Heart right ventricle (tissue), 16 donors: Measurements from ENCODE around the gene SMNDC1. TPM values are rescaled to one million over a fixed set of nuclear protein-coding genes. Genes with fewer than 3 reads are reported as not detected.

Experiments used
- ATAC-seq, 8 donors: fragments of 200-7000 bp; cut with Tn5 transposase; one replicate each; pipeline ENCODE4 v1.9.1; 2020; ENCODE audit warnings: mild to moderate bottlenecking in 8 of 8, moderate library complexity in 8 of 8, moderate number of reproducible peaks in 1 of 8
- DNase-seq, 2 donors: peaks; one replicate each; pipeline ENCODE4 v3.0.0-alpha.2; 2020
- H3K27ac ChIP-seq, 10 donors: fragments of 200-600 bp; sonication (generic) in 2 of 10; one replicate each; pipeline versions ENCODE4 v1.5.0 to v1.8.0; 2020 to 2022; ENCODE audit warnings: mild to moderate bottlenecking in 3 of 10
- H3K27me3 ChIP-seq, 7 donors: fragments of 200-600 bp; one replicate each; pipeline ENCODE4 v1.8.0; 2021 to 2022; ENCODE audit warnings: mild to moderate bottlenecking in 2 of 7
- H3K36me3 ChIP-seq, 9 donors: fragments of 200-600 bp; sonication (generic) in 1 of 9; one replicate each; pipeline versions ENCODE4 v1.5.0 to v1.8.0; 2020 to 2022; ENCODE audit warnings: mild to moderate bottlenecking in 2 of 9
- H3K4me1 ChIP-seq, 9 donors: fragments of 200-600 bp; sonication (generic) in 1 of 9; one replicate each; pipeline versions ENCODE4 v1.5.0 to v1.8.0; 2020 to 2022; ENCODE audit warnings: mild to moderate bottlenecking in 4 of 9
- H3K4me3 ChIP-seq, 10 donors: fragments of 200-600 bp; sonication (generic) in 2 of 10; one replicate each; pipeline versions ENCODE4 v1.5.0 to v1.8.0; 2020 to 2022; ENCODE audit warnings: mild to moderate bottlenecking in 7 of 10, moderate library complexity in 2 of 10
- H3K9me3 ChIP-seq, 11 donors: fragments of 200-600 bp in 10 of 11; sonication (generic) in 2 of 11; one replicate each; pipeline versions ENCODE4 v1.5.0 to v1.8.0; 2013 to 2022; ENCODE audit warnings: mild to moderate bottlenecking in 2 of 11, control low read depth in 1 of 11, moderate library complexity in 1 of 11
- CTCF ChIP-seq, 9 donors: fragments of 200-600 bp; sonication (generic) in 2 of 9; IDR thresholded peaks; one replicate each; pipeline versions ENCODE4 v1.5.0 to v1.8.0; 2021 to 2022; ENCODE audit warnings: antibody characterized with exemption in 9 of 9, mild to moderate bottlenecking in 5 of 9, moderate library complexity in 1 of 9
- WGBS, 2 donors: extraction: QIAGEN DNeasy Blood & Tissue Kit; methylation state at CpG; one replicate each; pipeline ENCODE4 v1.1.7; 2013; ENCODE audit warnings: inconsistent platforms in 1 of 2; 5-methylcytosine and 5-hydroxymethylcytosine counted together
- intact Hi-C, 10 donors: fragments of 100-400 bp; cut with DNase I; formaldehyde crosslinking; loops; one replicate each; pipeline versions ENCODE4 v1.11.1 to v1.14.2; 2022
- polyA plus RNA-seq, 2 donors: library from polyadenylated mRNA; stranded (reverse); fragments of 200-250 nt; gene quantifications; one replicate each; pipeline ENCODE4 v1.2.3, GENCODE V29; 2013
- total RNA-seq, 10 donors: library from RNA; stranded (reverse); fragmentation: NEBNext Ultra II Directional in 3 of 10; extraction: Animal tissue kit (Norgen Biotek cat#: 25700) in 3 of 10; gene quantifications; one replicate each; pipeline versions ENCODE4 v1.2.1 to v1.2.4, GENCODE V29; 2021 to 2023
- donor health status: Arrhythmogenic right ventricular cardiomyopathy.
- donor health status: ischemic (EF 13 %, LVEDD 7.1; RV severe dilation, severe dysfunction).
- donor health status: healthy with polysubstance abuse.
- donor health status: DM: no; HTN: yes; CAD: no.
- donor health status: DM: no; HTN: no; CAD: no.
- donor health status: ischemic (EF 25% LVEDD 6.9; RV normal size, moderate dysfunction).
- donor health status: ischemic (EF 25% LVEDD 5.7; RV mildly dilated, moderate dysfunction).
- donor health status: healthy.
- donor health status: DM: yes; HTN: yes; CAD: no.
- donor health status: Ischemic cardiomyopathy.
- donor health status: ischemic (EF 35%, LVEDD 5.7; RV mildly dilated, moderate dysfunction).
- donor health status: nonischemic (EF 11% LVEDD 7.7; RV severe dilation, severe dysfunction).
- donor health status: DM: yes; HTN: yes; CAD: no.
- donor health status: PGD.
- donor health status: ischemic (EF 29% LVEDD 5.4; RV normal size, mild dysfunction).
- donor health status: nonischemic (EF 23%, LVEDD 6.1; RV moderate dilation, normal function).

The SMNDC1 gene
- total and polyA plus RNA-seq, 12 donors = 10.1 to 28.0 (median 20.7) TPM

- Histone ChIP-seq H3K27ac (no peak overlapping the region), H3K4me1 (peaks cover 0 to 6% (median 0%) of the 10 kb centered on the region in 9 donors), H3K27me3 (peaks cover 0 to 14% (median 0%) of the 10 kb centered on the region in 7 donors), H3K36me3 (no peaks in the 10 kb centered on the region), H3K4me3 (no peak overlapping the region), H3K9me3 (no peaks in the 10 kb centered on the region)
- ATAC-seq (no peak), DNase-seq (no peak)
- intact Hi-C loops = no loop called here
- no peak for TF ChIP-seq CTCF (IDR thresholded peaks at IDR 0.05)
Observed at GRCh38 chr10:110348336-110348735, 43.6 kb upstream of the SMNDC1 start.

DNA sequence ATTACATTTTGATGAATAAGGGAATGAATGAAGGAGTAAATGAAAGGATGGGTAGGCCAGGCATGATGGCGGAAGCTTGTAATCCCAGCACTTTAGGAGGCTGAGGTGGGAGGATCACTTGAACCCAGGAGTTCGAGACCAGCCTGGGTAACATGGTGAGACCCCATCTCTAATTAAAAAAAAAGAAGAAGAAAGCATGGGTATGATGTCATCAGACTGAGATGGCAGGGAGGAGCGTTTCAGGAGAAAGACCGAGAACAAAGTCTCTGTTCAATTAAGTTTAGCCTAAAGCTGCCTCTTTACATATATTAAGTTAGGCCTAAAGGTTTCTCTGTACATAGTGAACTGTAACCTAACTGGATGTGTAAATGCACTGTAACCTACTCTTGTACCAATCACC is 42.2 kb upstream of the SMNDC1 start:
- WGBS, 2 donors = 92 to 97% methylated on average over 4 of the region's 4 CpGs
- H3K27ac ChIP-seq = no peak overlapping the region
- no peak for TF ChIP-seq CTCF (IDR thresholded peaks at IDR 0.05)
- no peaks in the 10 kb centered on the region for H3K4me1 ChIP-seq
- peaks cover 0 to 10% (median 0%) of the 10 kb centered on the region in 7 donors for H3K27me3 ChIP-seq
- no peaks in the 10 kb centered on the region for H3K9me3 ChIP-seq
- intact Hi-C loops = no loop called here
- H3K4me3 ChIP-seq = no peak overlapping the region
- DNase-seq (no peak), ATAC-seq (no peak)
- H3K36me3 ChIP-seq = no peaks in the 10 kb centered on the region

DNA sequence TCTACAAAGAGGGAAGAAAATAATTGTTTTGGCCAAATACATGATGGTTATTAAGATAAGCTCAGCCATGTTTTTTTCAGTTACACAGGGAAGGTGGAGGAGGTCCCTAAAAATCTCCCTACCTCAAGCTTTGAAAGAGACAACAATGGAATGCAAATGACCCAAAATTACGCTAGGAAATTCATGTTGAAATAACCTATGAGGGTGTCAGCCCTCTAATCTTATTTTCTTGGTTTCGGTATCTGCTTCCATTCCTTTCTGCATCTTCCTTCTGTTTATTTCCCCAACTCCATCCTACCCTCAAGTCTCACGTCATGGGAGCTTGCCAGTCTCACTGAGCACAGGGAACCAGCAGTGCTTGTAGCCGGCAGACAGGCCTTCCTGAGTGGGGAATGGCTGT is 40.6 kb upstream of the SMNDC1 start:
- no peak overlapping the region for H3K4me3 ChIP-seq
- H3K9me3 ChIP-seq = no peaks in the 10 kb centered on the region
- 81 to 84% methylated on average over 4 of the region's 4 CpGs for WGBS, 2 donors
- ATAC-seq = no peak
- H3K27ac ChIP-seq = no peak overlapping the region
- peaks cover 0 to 8% (median 0%) of the 10 kb centered on the region in 7 donors for H3K27me3 ChIP-seq
- intact Hi-C loops = no loop called here
- no peak for DNase-seq
- H3K4me1 ChIP-seq = no peaks in the 10 kb centered on the region
- no peaks in the 10 kb centered on the region for H3K36me3 ChIP-seq
- no peak for TF ChIP-seq CTCF (IDR thresholded peaks at IDR 0.05)

DNA sequence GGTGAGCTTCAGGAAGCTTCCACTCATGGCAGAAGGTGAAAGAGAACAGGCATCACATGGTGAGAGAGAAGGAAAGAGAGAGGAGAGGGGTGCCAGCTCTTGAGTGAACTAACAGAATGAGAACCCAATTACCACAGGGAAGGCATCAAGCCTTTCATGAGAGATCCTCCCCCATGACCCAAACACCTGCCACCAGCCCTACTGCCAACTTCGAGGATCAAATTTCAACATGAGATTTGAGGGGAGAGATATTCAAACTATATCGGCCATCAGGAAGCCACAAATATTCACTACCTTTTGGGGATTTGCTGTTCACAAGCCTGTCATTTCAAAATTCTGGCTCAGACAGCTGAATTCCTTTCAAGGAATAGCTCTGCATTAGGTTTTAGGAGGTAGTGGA is 39.9 kb upstream of the SMNDC1 start:
- Histone ChIP-seq H3K4me1 (no peaks in the 10 kb centered on the region), H3K27ac (no peak overlapping the region), H3K27me3 (peaks cover 0 to 8% (median 0%) of the 10 kb centered on the region in 7 donors), H3K36me3 (no peaks in the 10 kb centered on the region), H3K9me3 (no peaks in the 10 kb centered on the region), H3K4me3 (no peak overlapping the region)
- WGBS, 2 donors = 51 to 58% methylated on average over 2 of the region's 2 CpGs
- DNase-seq (no peak), ATAC-seq (no peak)
- intact Hi-C loops = no loop called here
- no peak for TF ChIP-seq CTCF (IDR thresholded peaks at IDR 0.05)
